ENCODE measurements around the gene HAVCR2. TPM values are rescaled to one million over a fixed set of nuclear protein-coding genes. Genes with fewer than 3 reads are reported as not detected.

The HAVCR2 gene
- total RNA-seq, 2 experiments from 2014 or later, result 1.4 to 1.8 TPM

DNA sequence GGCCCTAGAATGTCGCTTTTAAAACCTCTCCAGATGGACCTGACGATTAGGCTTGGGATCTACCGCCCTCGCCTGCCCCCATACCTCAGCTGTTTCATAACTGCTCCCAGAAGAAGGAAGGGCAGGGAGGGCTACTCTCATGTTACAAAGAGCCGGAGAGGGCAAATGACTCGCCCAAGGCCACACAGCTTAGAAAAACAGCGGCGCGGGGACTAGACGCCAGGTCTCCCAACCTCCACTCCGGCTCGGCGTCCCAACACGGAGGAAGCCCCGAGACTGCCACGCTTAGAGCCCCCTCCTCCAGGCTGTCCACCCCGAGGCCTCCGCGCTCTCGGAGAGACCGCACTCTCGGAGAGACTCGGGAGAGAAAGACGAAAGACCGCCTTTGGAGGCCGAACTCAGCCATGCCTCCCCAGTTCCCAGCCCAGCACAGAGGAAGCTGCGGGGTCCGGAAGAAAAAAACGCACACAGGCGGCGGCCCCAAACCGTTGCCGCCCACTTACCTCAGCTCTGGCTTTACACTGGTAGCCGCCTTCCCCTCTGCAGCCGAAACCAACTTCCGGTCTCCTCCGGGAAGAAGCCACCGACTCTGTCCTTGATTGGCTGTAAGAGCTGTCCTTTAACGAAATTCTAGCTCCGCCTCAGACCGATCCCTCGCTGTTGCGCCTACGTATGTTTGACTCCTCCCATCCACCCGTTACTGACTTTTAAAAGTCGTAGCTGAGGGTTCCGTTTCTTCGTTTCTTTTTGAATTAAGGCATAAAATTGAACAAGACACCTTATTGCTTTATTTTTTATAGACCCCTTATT, 33.7 kb upstream of the HAVCR2 start, which contains the start of gene MED7:
Gene MED7 (minus strand): TSS at position 549 of the 810 bp plus-strand sequence. CDS start 3,434 bp downstream, outside the sequence.
- peak within 1 kb of the TSS; percentile 98 for H3K4me3 ChIP-seq (ENCODE audit: low read length)
- POLR2A ChIA-PET, result interaction anchor here (0.6 to 2.9 kb wide), 59 partner anchors 8 to 589 kb away, joined by 3 to 60 read pairs (median 6); partner anchors contain the start of genes C5orf52, CYFIP2, HAVCR2 and ITK

DNA sequence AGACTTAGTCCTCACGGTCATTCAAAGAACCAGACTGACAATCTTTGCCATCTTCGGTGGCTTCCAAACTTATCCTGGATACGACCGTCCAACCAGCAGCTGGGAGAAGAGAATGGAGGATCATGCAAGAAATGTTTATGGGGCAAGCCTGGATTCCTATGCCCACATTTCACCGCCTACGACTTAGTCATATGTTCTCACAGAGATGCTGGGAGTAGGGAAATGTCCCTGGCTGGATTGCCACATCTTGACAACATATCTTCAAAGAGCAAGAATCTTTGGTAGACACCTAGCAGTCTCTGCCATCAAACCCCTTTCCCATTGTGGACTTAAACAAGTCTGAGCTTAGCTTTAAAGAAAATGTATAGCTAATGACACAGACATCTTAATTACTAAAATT, 28.8 kb upstream of the HAVCR2 start:
- H3K4me1 Mint-ChIP-seq (ENCODE audit: low read depth), result peaks cover 59% of the 10 kb centered on the region
- Histone ChIP-seq H3K36me3 (ENCODE audit: insufficient read depth, low read length) (peaks cover 35% of the 10 kb centered on the region), H3K27ac (ENCODE audit: low read depth in 1 of 2, low read length in 2 of 2) (no peak overlapping the region), H3K9me3 (ENCODE audit: control insufficient read depth in 1 of 2, insufficient read depth in 1 of 2, low read length in 2 of 2) (no peaks in the 10 kb centered on the region), H3K4me1 (ENCODE audit: insufficient read depth, low read length) (peaks cover 24% of the 10 kb centered on the region), H3K4me3 (ENCODE audit: low read length) (no peak overlapping the region), H3K27me3 (ENCODE audit: control insufficient read depth in 1 of 2, insufficient read depth in 2 of 2, low read length in 2 of 2) (no peaks in the 10 kb centered on the region)
- intact Hi-C loops (cut with DNase I, micrococcal nuclease), result loop anchor here in 1 of 2 experiments (10.0 kb wide), 1 partner anchor 337 kb away; no protein-coding TSS in a partner anchor
- CTCF ChIA-PET, result interaction anchor here (0.9 kb wide), 1 partner anchor 191 kb away, joined by 3 read pairs; no protein-coding TSS in a partner anchor
- DNase-seq (no peak), ATAC-seq (ENCODE audit: poor library complexity) (no peak)
- no peaks in the 10 kb centered on the region for H3K27me3 Mint-ChIP-seq
- H3K4me3 Mint-ChIP-seq, result no peak overlapping the region
- no peak for TF ChIP-seq CTCF (IDR thresholded peaks at IDR 0.05)
- peaks cover 60% of the 10 kb centered on the region for H3K36me3 Mint-ChIP-seq (ENCODE audit: low read depth)
- peak overlapping the region; percentile 27 for H3K27ac Mint-ChIP-seq
- no peaks in the 10 kb centered on the region for H3K9me3 Mint-ChIP-seq
- POLR2A ChIA-PET, result interaction anchor here (0.6 kb wide), 1 partner anchor 466 kb away, joined by 3 read pairs; no protein-coding TSS in a partner anchor

More for the DNA sequence above, 33.7 kb upstream of the HAVCR2 start, which contains the start of gene MED7:
- H3K27ac Mint-ChIP-seq, result peak within 1 kb of the TSS; percentile 98
- H3K27me3 Mint-ChIP-seq, result no peaks in the 10 kb centered on the region
- H3K9me3 Mint-ChIP-seq, result no peaks in the 10 kb centered on the region
- ATAC-seq (ENCODE audit: poor library complexity) (peak; percentile 95), DNase-seq (peak; percentile 77 to 99 (median 88))
- Histone ChIP-seq H3K36me3 (ENCODE audit: insufficient read depth, low read length) (peaks cover 22% of the 10 kb centered on the region), H3K27me3 (ENCODE audit: control insufficient read depth in 1 of 2, insufficient read depth in 2 of 2, low read length in 2 of 2) (no peaks in the 10 kb centered on the region), H3K27ac (ENCODE audit: low read depth in 1 of 2, low read length in 2 of 2) (peak within 1 kb of the TSS; percentile 88 to 94), H3K9me3 (ENCODE audit: control insufficient read depth in 1 of 2, insufficient read depth in 1 of 2, low read length in 2 of 2) (no peaks in the 10 kb centered on the region), H3K4me1 (ENCODE audit: insufficient read depth, low read length) (peaks cover 35% of the 10 kb centered on the region)
- CTCF ChIA-PET, result interaction anchor here (0.6 to 2.1 kb wide), 5 partner anchors 11 to 601 kb away, joined by 3 to 13 read pairs (median 7); partner anchors contain the start of gene CYFIP2
- peak within 1 kb of the TSS; percentile 95 for H3K4me3 Mint-ChIP-seq
- intact Hi-C loops (cut with DNase I, micrococcal nuclease), result loop anchor here (5.0 to 10.0 kb wide), 2 partner anchors 600 to 712 kb away; partner anchors contain the start of genes CLINT1 (in 1 of the 2) and LSM11 (in 1 of the 2)
- no peak for TF ChIP-seq CTCF (IDR thresholded peaks at IDR 0.05)
- peaks cover 58% of the 10 kb centered on the region for H3K36me3 Mint-ChIP-seq (ENCODE audit: low read depth)
- peaks cover 57% of the 10 kb centered on the region for H3K4me1 Mint-ChIP-seq (ENCODE audit: low read depth)

DNA sequence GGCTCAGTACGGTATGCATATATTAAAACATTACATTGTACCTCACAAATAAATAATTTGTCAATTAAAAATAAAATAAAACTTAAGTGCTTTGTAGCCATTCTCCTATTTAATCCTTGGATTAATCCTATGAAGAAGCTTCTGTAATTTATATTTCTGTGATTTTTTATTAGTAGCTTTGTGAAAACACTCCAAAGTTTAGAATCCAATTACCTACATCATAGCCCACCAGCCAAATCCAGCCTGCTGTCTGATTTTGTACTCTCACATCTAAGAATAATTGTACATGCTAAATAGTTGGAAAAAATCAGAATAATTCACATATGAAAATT, 23.4 kb upstream of the HAVCR2 start:
- H3K9me3 Mint-ChIP-seq, result no peaks in the 10 kb centered on the region
- peaks cover 11% of the 10 kb centered on the region for H3K36me3 ChIP-seq (ENCODE audit: insufficient read depth, low read length)
- H3K4me3 Mint-ChIP-seq, result no peak overlapping the region
- H3K27me3 Mint-ChIP-seq, result no peaks in the 10 kb centered on the region
- DNase-seq (no peak), ATAC-seq (ENCODE audit: poor library complexity) (no peak)
- ChIA-PET POLR2A (interaction anchor here (1.2 to 3.5 kb wide), 2 partner anchors 10 to 83 kb away, joined by 4 to 26 read pairs; partner anchors contain the start of gene MED7), CTCF (interaction anchor here (1.1 to 1.7 kb wide), 3 partner anchors 10 to 186 kb away, joined by 3 to 7 read pairs (median 3); partner anchors contain the start of gene MED7)
- H3K4me1 ChIP-seq (ENCODE audit: insufficient read depth, low read length), result peaks cover 8% of the 10 kb centered on the region
- intact Hi-C loops (cut with DNase I, micrococcal nuclease), result loop anchor here (2.0 to 10.0 kb wide), 8 partner anchors 195 to 1995 kb away; no protein-coding TSS in a partner anchor
- peaks cover 38% of the 10 kb centered on the region for H3K4me1 Mint-ChIP-seq (ENCODE audit: low read depth)
- no peak for TF ChIP-seq CTCF (IDR thresholded peaks at IDR 0.05)
- H3K27me3 ChIP-seq (ENCODE audit: control insufficient read depth in 1 of 2, insufficient read depth in 2 of 2, low read length in 2 of 2), result no peaks in the 10 kb centered on the region
- H3K36me3 Mint-ChIP-seq (ENCODE audit: low read depth), result peaks cover 15% of the 10 kb centered on the region
- no peaks in the 10 kb centered on the region for H3K9me3 ChIP-seq (ENCODE audit: control insufficient read depth in 1 of 2, insufficient read depth in 1 of 2, low read length in 2 of 2)
- no peak overlapping the region for H3K27ac Mint-ChIP-seq
- no peak overlapping the region for H3K27ac ChIP-seq (ENCODE audit: low read depth in 1 of 2, low read length in 2 of 2)
- no peak overlapping the region for H3K4me3 ChIP-seq (ENCODE audit: low read length)

Measured in CD4-positive, alpha-beta T cell (primary cell).